NCI-H2227 treated with DMSO at 0.1 percent for 48 hours (cell line): Measurements from ENCODE around the gene ZNF362.

ENCODE experiments used
- DNase-seq: peaks from one replicate; lab custom pipeline; 2025; lab: John Stamatoyannopoulos, UW

The ZNF362 gene

GRCh38 chr1:33346927-33347649, 90.8 kb downstream of the ZNF362 start:
- no peak for DNase-seq

- DNase-seq: no peak
These were observed 91.3 kb downstream of the ZNF362 start for GRCh38 chr1:33347650-33347992.

GRCh38 chr1:33348194-33348593, 91.9 kb downstream of the ZNF362 start:
- DNase-seq: no peak

GRCh38 chr1:33348676-33349080, 92.4 kb downstream of the ZNF362 start:
- DNase-seq: no peak

GRCh38 chr1:33349081-33349759, 92.9 kb downstream of the ZNF362 start:
- DNase-seq: no peak

GRCh38 chr1:33349778-33350610, 93.7 kb downstream of the ZNF362 start:
- DNase-seq: peak; percentile 84
